Keratinocyte (primary cell): ENCODE data around the gene PTPN13. TPM values are rescaled to one million over a fixed set of nuclear protein-coding genes. Genes with fewer than 3 reads are reported as not detected.

ENCODE experiments used
- DNase-seq: peaks from one replicate; pipeline ENCODE4 v3.0.0-alpha.2; 2011; ENCODE audit warnings: low read depth, missing footprints, low spot score
- FAIRE-seq: peaks from 2 replicates; lab custom pipeline; 2011; peaks lifted over from hg19 to GRCh38; lab: Jason Lieb, UNC
- H2AFZ ChIP-seq: 2 replicates; pipeline ENCODE4 v1.6.0; 2012; ENCODE audit warnings: low read length, control low read depth, inconsistent platforms; ENCODE audit not compliant: control insufficient read depth
- H3K27ac ChIP-seq: 2 replicates; pipeline ENCODE4 v1.5.1; 2011; ENCODE audit warnings: low read length; ENCODE audit not compliant: control insufficient read depth, insufficient read depth
- H3K27me3 ChIP-seq: 3 replicates; pipeline ENCODE4 v1.6.0; 2011; ENCODE audit warnings: low read length; ENCODE audit not compliant: control insufficient read depth, insufficient read depth; ENCODE audit errors: extremely low read depth
- H3K36me3 ChIP-seq, 2 experiments: 2 replicates in 1 of 2; 3 replicates in 1 of 2; pipeline ENCODE4 v1.5.1; 2011; ENCODE audit warnings: low read length in 2 of 2, mild to moderate bottlenecking in 1 of 2; ENCODE audit not compliant: control insufficient read depth in 2 of 2, insufficient read depth in 2 of 2; ENCODE audit errors: extremely low read depth in 1 of 2
- H3K4me1 ChIP-seq: 3 replicates; pipeline ENCODE4 v1.5.1; 2011; ENCODE audit warnings: low read length; ENCODE audit not compliant: control insufficient read depth, insufficient read depth; ENCODE audit errors: extremely low read depth
- H3K4me2 ChIP-seq: 3 replicates; pipeline ENCODE4 v1.6.0; 2011; ENCODE audit warnings: low read depth, low read length; ENCODE audit not compliant: control insufficient read depth, insufficient read depth; ENCODE audit errors: extremely low read depth
- H3K4me3 ChIP-seq, 3 experiments: fragments of 200-600 bp in 1 of 3; sonication (generic) in 1 of 3; 2 replicates in 2 of 3; 3 replicates in 1 of 3; pipeline ENCODE4 v1.5.1; 2011 to 2016; ENCODE audit warnings: low read length in 3 of 3, mild to moderate bottlenecking in 3 of 3, control low read depth in 2 of 3, inconsistent platforms in 1 of 3, low read depth in 1 of 3, mixed read lengths in 1 of 3, mixed run types in 1 of 3, moderate library complexity in 1 of 3; ENCODE audit not compliant: control insufficient read depth in 2 of 3, insufficient read depth in 2 of 3; ENCODE audit errors: extremely low read depth in 1 of 3
- H3K79me2 ChIP-seq: 2 replicates; pipeline ENCODE4 v1.6.0; 2012; ENCODE audit warnings: low read length; ENCODE audit not compliant: control insufficient read depth, insufficient read depth
- H3K9ac ChIP-seq: 3 replicates; pipeline ENCODE4 v1.6.0; 2011; ENCODE audit warnings: low read length; ENCODE audit not compliant: control insufficient read depth, insufficient read depth; ENCODE audit errors: extremely low read depth
- H3K9me1 ChIP-seq: 3 replicates; pipeline ENCODE4 v1.6.0; 2011; ENCODE audit warnings: low read length; ENCODE audit not compliant: control insufficient read depth, insufficient read depth; ENCODE audit errors: extremely low read depth
- H3K9me3 ChIP-seq: 2 replicates; pipeline ENCODE4 v1.5.1; 2012; ENCODE audit warnings: low read depth, low read length; ENCODE audit not compliant: control insufficient read depth
- H4K20me1 ChIP-seq: 3 replicates; pipeline ENCODE4 v1.6.0; 2011; ENCODE audit warnings: low read length; ENCODE audit not compliant: control insufficient read depth, insufficient read depth; ENCODE audit errors: extremely low read depth
- EZH2 ChIP-seq: IDR thresholded peaks from one replicate; pipeline ENCODE4 v1.6.1; 2012; ENCODE audit warnings: inconsistent platforms, mild to moderate bottlenecking, low read length, moderate library complexity
- dilution Hi-C: fragments of 300-500 bp; cut with MboI; formaldehyde crosslinking; loops from one replicate; pipeline ENCODE4 v1.7.0; 2020; ENCODE audit warnings: low sequenced_read_pairs; ENCODE audit not compliant: extremely low pct_ligation_motif_present
- polyA plus RNA-seq, 5 experiments: library from polyadenylated mRNA; depleted of rRNA in 3 of 5; stranded (reverse) in 3 of 5; stranded (forward) in 1 of 5; unstranded in 1 of 5; fragments of >200 nt; gene quantifications; 1 replicate in 1 of 5; 2 replicates in 3 of 5; 3 replicates in 1 of 5; pipeline versions ENCODE4 v1.2.1 to v1.2.3, GENCODE V29; 2011 to 2012; ENCODE audit warnings: missing spikeins in 2 of 5, low read depth in 1 of 5, low replicate concordance in 1 of 5
- TF ChIP-seq, protein P1 (sequence below), 3 experiments: IDR thresholded peaks in 1 of 3; conservative IDR thresholded peaks in 1 of 3; optimal IDR thresholded peaks in 1 of 3; 2 replicates in 2 of 3; 3 replicates in 1 of 3; pipeline versions ENCODE3 to v1.5.1; 2011; ENCODE audit warnings: low read length in 3 of 3, mild to moderate bottlenecking in 3 of 3, moderate library complexity in 2 of 3, control low read depth in 1 of 3, inconsistent platforms in 1 of 3; ENCODE audit not compliant: insufficient read depth in 2 of 3; ENCODE audit errors: extremely low read depth in 1 of 3

PTPN13 gene
- polyA plus RNA-seq, 1 donor (not counting 4 experiments of a cell fraction or from before 2014, with no cell fraction given), result 37.6 TPM

DNA sequence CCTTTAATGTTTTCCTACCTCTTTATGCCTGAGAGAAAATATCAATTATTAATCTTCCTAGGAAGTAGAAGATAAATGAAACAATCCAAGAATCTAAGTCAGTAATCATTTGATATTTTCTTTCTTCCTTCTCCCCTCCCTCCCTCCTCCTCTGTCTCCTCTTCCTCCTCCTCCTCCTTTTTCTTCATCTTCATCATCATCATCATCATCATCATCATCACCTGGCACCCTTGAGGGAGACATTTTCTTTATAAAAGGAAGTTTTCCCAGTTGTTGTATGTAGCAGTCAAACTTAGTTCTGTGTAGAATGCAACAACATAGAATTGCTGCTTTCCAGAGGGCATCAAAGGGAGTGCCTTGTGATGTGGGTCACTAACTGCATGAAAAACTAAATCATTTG, 155.0 kb downstream of the PTPN13 start:
- TF ChIP-seq, protein P1, sequence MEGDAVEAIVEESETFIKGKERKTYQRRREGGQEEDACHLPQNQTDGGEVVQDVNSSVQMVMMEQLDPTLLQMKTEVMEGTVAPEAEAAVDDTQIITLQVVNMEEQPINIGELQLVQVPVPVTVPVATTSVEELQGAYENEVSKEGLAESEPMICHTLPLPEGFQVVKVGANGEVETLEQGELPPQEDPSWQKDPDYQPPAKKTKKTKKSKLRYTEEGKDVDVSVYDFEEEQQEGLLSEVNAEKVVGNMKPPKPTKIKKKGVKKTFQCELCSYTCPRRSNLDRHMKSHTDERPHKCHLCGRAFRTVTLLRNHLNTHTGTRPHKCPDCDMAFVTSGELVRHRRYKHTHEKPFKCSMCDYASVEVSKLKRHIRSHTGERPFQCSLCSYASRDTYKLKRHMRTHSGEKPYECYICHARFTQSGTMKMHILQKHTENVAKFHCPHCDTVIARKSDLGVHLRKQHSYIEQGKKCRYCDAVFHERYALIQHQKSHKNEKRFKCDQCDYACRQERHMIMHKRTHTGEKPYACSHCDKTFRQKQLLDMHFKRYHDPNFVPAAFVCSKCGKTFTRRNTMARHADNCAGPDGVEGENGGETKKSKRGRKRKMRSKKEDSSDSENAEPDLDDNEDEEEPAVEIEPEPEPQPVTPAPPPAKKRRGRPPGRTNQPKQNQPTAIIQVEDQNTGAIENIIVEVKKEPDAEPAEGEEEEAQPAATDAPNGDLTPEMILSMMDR (optimal IDR thresholded peaks at IDR 0.05 in 1 of 3, IDR thresholded peaks at IDR 0.05 in 1 of 3, conservative IDR thresholded peaks at IDR 0.05 in 1 of 3; ENCODE audit: extremely low read depth in 1 of 3, insufficient read depth in 2 of 3, low read length in 3 of 3), result no peak
- no peak for TF ChIP-seq EZH2
- Histone ChIP-seq H4K20me1 (no peaks in the 10 kb centered on the region), H3K36me3 (peaks cover 11 to 12% of the 10 kb centered on the region in 2 experiments), H3K9me3 (no peaks in the 10 kb centered on the region), H3K27me3 (no peaks in the 10 kb centered on the region), H3K4me2 (no peak overlapping the region), H3K9me1 (no peaks in the 10 kb centered on the region), H2AFZ (no peak overlapping the region), H3K79me2 (no peaks in the 10 kb centered on the region), H3K4me1 (no peaks in the 10 kb centered on the region), H3K4me3 (no peak overlapping the region), H3K9ac (no peak overlapping the region), H3K27ac (no peak overlapping the region)
- FAIRE-seq (no peak), DNase-seq (no peak)
- dilution Hi-C loops, result no loop called here

- Histone ChIP-seq H3K4me3 (no peak overlapping the region), H2AFZ (no peak overlapping the region), H3K27me3 (no peaks in the 10 kb centered on the region), H3K36me3 (peaks cover 16 to 17% of the 10 kb centered on the region in 2 experiments), H3K9ac (no peak overlapping the region), H3K4me2 (no peak overlapping the region), H3K9me1 (no peaks in the 10 kb centered on the region), H3K9me3 (no peaks in the 10 kb centered on the region), H3K79me2 (no peaks in the 10 kb centered on the region), H3K27ac (no peak overlapping the region), H3K4me1 (no peaks in the 10 kb centered on the region), H4K20me1 (no peaks in the 10 kb centered on the region)
- no peak for DNase-seq
- no peak for FAIRE-seq
- dilution Hi-C loops, result no loop called here
- TF ChIP-seq EZH2, result no peak
- TF ChIP-seq, protein P1 (optimal IDR thresholded peaks at IDR 0.05 in 1 of 3, IDR thresholded peaks at IDR 0.05 in 1 of 3, conservative IDR thresholded peaks at IDR 0.05 in 1 of 3; ENCODE audit: extremely low read depth in 1 of 3, insufficient read depth in 2 of 3, low read length in 3 of 3), result no peak
These were observed 161.3 kb downstream of the PTPN13 start for GRCh38 chr4:86755388-86755787.
